Stimulated activated CD4-positive, alpha-beta T cell treated with anti-CD3 and anti-CD28 coated beads, Interleukin-12 subunit alpha, Interleukin-12 subunit beta, amount 100 ng/mL, for 24 hours (primary cell): ENCODE measurements around the gene PRDM12.

Experiments used
- DNase-seq, 2 experiments: peaks; one replicate each; pipeline ENCODE4 v3.0.0-alpha.2; 2020; ENCODE audit warnings: low read depth in 2 of 2

Gene PRDM12

GRCh38 chr9:130635721-130636647, 28.4 kb upstream of the PRDM12 start:
- DNase-seq: no peak

GRCh38 chr9:130636648-130637020, 27.8 kb upstream of the PRDM12 start:
- no peak for DNase-seq

- no peak for DNase-seq
These were observed 25.9 kb upstream of the PRDM12 start for GRCh38 chr9:130638284-130639123.

- DNase-seq: no peak
These were observed 25.1 kb upstream of the PRDM12 start for GRCh38 chr9:130639124-130639765.

GRCh38 chr9:130639866-130640555, 24.4 kb upstream of the PRDM12 start:
- no peak for DNase-seq

GRCh38 chr9:130640681-130641080, 23.7 kb upstream of the PRDM12 start:
- no peak for DNase-seq

GRCh38 chr9:130642926-130643325, 21.5 kb upstream of the PRDM12 start:
- no peak for DNase-seq

GRCh38 chr9:130651221-130651620, 13.2 kb upstream of the PRDM12 start:
- DNase-seq: no peak

- no peak for DNase-seq
These were observed 12.6 kb upstream of the PRDM12 start for GRCh38 chr9:130651752-130652151.

GRCh38 chr9:130654879-130655278, 9.5 kb upstream of the PRDM12 start:
- DNase-seq: no peak

GRCh38 chr9:130658893-130659698, 5.3 kb upstream of the PRDM12 start:
- no peak for DNase-seq

GRCh38 chr9:130659699-130660248, 4.6 kb upstream of the PRDM12 start:
- DNase-seq: no peak

GRCh38 chr9:130660326-130660682, 4.1 kb upstream of the PRDM12 start:
- no peak for DNase-seq

- no peak for DNase-seq
These were observed 3.5 kb upstream of the PRDM12 start for GRCh38 chr9:130660683-130661450.

- DNase-seq: no peak
These were observed 2.8 kb upstream of the PRDM12 start for GRCh38 chr9:130661451-130662098.

GRCh38 chr9:130662099-130662969, 2.1 kb upstream of the PRDM12 start:
- no peak for DNase-seq

GRCh38 chr9:130662970-130663257, 1.5 kb upstream of the PRDM12 start:
- no peak for DNase-seq

GRCh38 chr9:130663258-130663976, 977 bp upstream of the PRDM12 start:
- no peak for DNase-seq
